Fibroblast of mammary gland (primary cell): Measurements from ENCODE around the gene OR10A4.
A peak's percentile ranks its signal among the peaks of the same experiment; 100 is the strongest.
"Not testable (repeated sequence)": the region's sequence is repeated elsewhere in the genome, so short reads cannot be mapped to it uniquely, and the experiment has no call there.

Experiments
- DNase-seq: peaks from one replicate; pipeline ENCODE4 v3.0.0-alpha.2; 2010; ENCODE audit warnings: low read depth
- H3K4me3 ChIP-seq: 2 replicates; pipeline ENCODE4 v1.5.1; 2011; ENCODE audit warnings: low read depth, mild to moderate bottlenecking, low read length, moderate library complexity; ENCODE audit not compliant: control insufficient read depth
- TF ChIP-seq, protein P1 (sequence below): conservative IDR thresholded peaks from 2 replicates; pipeline ENCODE4 v1.5.1; 2011; ENCODE audit warnings: low read depth, low read length, inconsistent platforms; ENCODE audit not compliant: control insufficient read depth, insufficient read depth

The OR10A4 gene

DNA sequence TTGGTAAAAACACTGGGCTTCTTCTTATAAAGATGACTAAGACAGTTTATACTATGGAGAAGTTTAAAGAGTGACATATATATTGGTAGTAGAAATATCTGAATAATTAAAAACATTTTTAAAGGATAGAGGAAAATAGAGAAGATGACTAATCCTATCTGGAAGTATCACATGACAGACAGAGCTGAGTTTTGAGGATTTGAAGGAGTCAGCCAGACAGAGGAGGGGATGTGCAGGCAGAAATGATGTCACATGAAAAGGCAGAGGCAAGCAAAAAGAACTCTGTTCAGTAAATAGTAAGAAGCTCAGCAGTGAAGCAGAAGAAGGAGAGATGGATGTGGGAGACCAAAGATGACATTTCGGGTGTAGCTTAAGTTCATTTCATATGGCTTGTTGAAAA is 12.0 kb upstream of the OR10A4 start:
- DNase-seq, result peak; percentile 75
- H3K4me3 ChIP-seq, result no peak overlapping the region
- TF ChIP-seq, protein P1, sequence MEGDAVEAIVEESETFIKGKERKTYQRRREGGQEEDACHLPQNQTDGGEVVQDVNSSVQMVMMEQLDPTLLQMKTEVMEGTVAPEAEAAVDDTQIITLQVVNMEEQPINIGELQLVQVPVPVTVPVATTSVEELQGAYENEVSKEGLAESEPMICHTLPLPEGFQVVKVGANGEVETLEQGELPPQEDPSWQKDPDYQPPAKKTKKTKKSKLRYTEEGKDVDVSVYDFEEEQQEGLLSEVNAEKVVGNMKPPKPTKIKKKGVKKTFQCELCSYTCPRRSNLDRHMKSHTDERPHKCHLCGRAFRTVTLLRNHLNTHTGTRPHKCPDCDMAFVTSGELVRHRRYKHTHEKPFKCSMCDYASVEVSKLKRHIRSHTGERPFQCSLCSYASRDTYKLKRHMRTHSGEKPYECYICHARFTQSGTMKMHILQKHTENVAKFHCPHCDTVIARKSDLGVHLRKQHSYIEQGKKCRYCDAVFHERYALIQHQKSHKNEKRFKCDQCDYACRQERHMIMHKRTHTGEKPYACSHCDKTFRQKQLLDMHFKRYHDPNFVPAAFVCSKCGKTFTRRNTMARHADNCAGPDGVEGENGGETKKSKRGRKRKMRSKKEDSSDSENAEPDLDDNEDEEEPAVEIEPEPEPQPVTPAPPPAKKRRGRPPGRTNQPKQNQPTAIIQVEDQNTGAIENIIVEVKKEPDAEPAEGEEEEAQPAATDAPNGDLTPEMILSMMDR, result no peak

DNA sequence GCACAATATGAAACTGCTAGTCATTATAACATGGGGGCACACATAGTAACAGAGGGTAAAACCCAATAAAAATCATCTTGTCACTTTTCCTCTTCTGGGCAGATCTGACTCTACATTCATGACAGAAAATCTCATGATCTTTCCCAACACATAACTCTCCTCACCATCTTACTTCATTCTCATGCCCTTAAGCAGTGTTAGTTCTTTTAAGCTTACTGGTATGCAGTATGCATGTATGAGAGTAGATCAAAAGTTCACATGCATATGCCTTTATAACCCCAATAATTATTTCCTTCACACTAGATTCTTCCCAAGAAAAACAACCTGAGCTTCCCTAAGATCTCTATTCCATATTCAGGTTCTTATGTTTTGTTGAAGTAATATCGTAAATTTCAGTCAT is 5.1 kb upstream of the OR10A4 start:
- H3K4me3 ChIP-seq, result no peak overlapping the region
- TF ChIP-seq, protein P1, result no peak
- no peak for DNase-seq

DNA sequence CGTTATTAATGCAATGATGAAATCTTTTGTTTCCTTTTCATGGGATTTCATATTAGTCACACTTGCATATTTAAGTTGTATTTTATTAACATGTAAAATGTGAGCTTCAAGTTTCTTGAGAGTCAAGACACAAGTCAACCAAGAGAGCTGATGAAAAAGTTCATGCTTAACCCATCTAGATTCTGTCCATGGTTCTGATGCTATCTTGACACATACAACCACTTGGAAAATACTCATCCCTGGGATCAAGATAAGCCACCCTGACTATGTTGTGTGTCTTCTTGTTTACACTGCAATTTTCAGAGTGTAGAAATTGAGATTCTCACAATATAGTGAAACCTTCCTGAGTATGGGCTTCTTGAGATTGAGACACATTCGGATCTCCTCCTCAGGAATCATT is 664 bp upstream of the OR10A4 start:
- H3K4me3 ChIP-seq, result no peak overlapping the region
- TF ChIP-seq, protein P1, result no peak

DNA sequence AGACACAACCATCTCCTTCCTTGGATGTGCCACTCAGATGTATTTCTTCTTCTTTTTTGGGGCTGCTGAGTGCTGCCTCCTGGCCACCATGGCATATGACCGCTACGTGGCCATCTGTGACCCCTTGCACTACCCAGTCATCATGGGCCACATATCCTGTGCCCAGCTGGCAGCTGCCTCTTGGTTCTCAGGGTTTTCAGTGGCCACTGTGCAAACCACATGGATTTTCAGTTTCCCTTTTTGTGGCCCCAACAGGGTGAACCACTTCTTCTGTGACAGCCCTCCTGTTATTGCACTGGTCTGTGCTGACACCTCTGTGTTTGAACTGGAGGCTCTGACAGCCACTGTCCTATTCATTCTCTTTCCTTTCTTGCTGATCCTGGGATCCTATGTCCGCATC is 489 bp downstream of the OR10A4 start:
- no peak overlapping the region for H3K4me3 ChIP-seq
- DNase-seq, result no peak

More for the DNA sequence above, 664 bp upstream of the OR10A4 start:
- no peak for DNase-seq

DNA sequence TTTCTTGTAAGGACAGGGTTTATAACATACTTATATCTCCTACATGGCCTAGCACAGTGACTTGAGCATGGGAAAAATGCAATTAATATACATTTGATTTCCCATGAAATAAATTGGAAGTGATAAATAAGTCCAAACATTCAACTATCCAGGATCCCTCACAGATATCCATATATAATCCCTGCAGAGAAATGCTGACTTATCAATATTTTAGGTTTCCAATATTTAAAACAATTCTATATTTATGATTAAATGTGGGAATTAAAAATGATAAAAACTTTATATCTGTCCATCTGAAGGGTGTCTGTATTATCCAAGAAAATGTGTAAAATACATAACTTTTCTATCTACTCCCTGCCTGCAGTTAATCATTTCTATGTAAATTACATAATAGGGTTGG is 6.3 kb downstream of the OR10A4 start:
- DNase-seq, result no peak
- TF ChIP-seq, protein P1, result no peak
- no peak overlapping the region for H3K4me3 ChIP-seq

More for the DNA sequence above, 489 bp downstream of the OR10A4 start:
- TF ChIP-seq, protein P1, result no peak

DNA sequence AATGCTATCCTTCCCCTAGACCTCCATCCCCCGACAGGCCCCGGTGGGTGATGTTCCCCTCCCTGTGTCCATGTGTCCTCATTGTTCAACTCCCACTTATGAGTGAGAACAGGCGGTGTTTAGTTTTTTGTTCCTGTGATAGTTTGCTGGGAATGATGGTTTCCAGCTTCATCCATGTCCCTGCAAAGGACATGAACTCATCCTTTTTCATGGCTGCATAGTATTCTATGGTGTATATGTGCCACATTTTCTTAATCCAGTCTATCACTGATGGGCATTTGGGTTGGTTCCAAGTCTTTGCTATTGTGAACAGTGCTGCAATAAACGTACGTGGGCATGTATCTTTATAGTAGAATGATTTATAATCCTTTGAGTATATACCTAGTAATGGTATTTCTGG is 11.3 kb downstream of the OR10A4 start:
- DNase-seq, H3K4me3 ChIP-seq: not testable (repeated sequence)

DNA sequence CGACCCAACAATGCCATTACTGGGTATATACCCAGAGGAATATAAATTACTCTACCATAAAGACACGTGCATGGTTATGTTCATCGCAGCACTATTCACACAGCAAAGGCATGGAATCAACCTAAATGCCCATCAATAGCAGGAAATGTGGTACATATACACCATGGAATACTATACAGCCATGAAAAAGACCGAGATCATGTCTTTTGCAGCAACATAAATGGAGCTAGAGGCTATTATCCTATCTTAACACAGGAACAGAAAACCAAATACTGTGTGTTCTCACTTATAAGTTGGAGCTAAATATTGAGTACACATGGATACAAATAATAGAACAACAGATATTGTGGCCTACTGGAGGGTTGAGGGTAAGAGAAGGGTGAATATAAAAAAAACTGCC is 12.4 kb downstream of the OR10A4 start:
- DNase-seq, result no peak
- TF ChIP-seq, protein P1, result no peak
- H3K4me3 ChIP-seq, result no peak overlapping the region
